ENCODE data around the gene COX6B2.

Gene COX6B2

GRCh38 chr19:55305491-55305890 is 49.0 kb downstream of the COX6B2 start:
- no peak overlapping the region for H3K27ac ChIP-seq (ENCODE audit: extremely low read depth, low read depth, low read length)
- peaks cover 3% of the 10 kb centered on the region; the same call in 1 of the 2 replicates for H3K4me1 ChIP-seq (ENCODE audit: control insufficient read depth, insufficient read depth, low read length)
- ChIA-PET POLR2A (interaction anchor here (1.0 kb wide), 1 partner anchor 34 kb away, joined by 3 read pairs; the partner anchor contains the start of gene KMT5C), CTCF (interaction anchor here (0.6 kb wide), 1 partner anchor 79 kb away, joined by 3 read pairs; no protein-coding TSS in a partner anchor)
- H3K36me3 ChIP-seq (ENCODE audit: control insufficient read depth in 2 of 2, insufficient read depth in 1 of 2, low read length in 2 of 2): peaks cover 17 to 69% of the 10 kb centered on the region in 2 experiments
- no peaks in the 10 kb centered on the region for H3K9me3 ChIP-seq (ENCODE audit: control insufficient read depth, insufficient read depth, low read depth, low read length)
- TF ChIP-seq ATF2 (tag by site-specific recombination; IDR thresholded peaks at IDR 0.05; ENCODE audit: low read depth): no peak
- TF ChIP-seq ZNF426 (tag by site-specific recombination; IDR thresholded peaks at IDR 0.05): no peak
- peak; percentile 39 for TF ChIP-seq ZNF335 (tag by site-specific recombination; conservative IDR thresholded peaks at IDR 0.05)
- peak; percentile 14; the same call in 1 of the 2 replicates for TF ChIP-seq SP3 (tag by site-specific recombination; IDR thresholded peaks at IDR 0.05)
- no peak for TF ChIP-seq REPIN1 (tag by site-specific recombination; IDR thresholded peaks at IDR 0.05; ENCODE audit: low read depth)
- TF ChIP-seq ZNF76 (tag by site-specific recombination; IDR thresholded peaks at IDR 0.05; ENCODE audit: borderline replicate concordance, low read depth): peak; percentile 96
- H3K4me3 ChIP-seq (ENCODE audit: low read depth, low read length): no peak overlapping the region

DNA sequence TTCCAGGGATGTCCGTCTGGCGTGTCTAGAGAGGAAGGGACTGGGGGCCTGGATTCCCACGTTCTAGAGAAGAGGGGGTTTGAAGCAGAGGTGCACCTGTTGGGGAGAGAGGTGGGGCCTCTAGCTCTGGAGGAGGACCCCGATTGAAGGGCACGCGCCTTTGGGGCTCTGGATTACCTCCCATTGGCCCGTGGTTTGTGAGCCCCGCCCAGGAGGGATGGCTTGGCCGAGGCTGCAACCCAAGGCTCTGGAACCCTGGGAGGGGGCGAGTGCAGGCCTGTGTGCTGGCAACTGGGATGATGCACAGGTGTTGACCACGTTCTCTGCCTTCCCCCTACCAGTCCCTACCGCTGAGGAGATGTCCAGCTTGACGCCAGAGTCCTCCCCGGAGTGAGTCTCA is 49.5 kb downstream of the COX6B2 start:
- CTCF ChIA-PET: no interaction called here
- no peaks in the 10 kb centered on the region for H3K9me3 ChIP-seq (ENCODE audit: control insufficient read depth, insufficient read depth, low read depth, low read length)
- TF ChIP-seq, protein P1, sequence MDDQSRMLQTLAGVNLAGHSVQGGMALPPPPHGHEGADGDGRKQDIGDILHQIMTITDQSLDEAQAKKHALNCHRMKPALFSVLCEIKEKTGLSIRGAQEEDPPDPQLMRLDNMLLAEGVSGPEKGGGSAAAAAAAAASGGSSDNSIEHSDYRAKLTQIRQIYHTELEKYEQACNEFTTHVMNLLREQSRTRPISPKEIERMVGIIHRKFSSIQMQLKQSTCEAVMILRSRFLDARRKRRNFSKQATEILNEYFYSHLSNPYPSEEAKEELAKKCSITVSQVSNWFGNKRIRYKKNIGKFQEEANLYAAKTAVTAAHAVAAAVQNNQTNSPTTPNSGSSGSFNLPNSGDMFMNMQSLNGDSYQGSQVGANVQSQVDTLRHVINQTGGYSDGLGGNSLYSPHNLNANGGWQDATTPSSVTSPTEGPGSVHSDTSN (CRISPR knock-in tag; IDR thresholded peaks at IDR 0.05): no peak
- no peak for TF ChIP-seq ZNF221 (tag by site-specific recombination; IDR thresholded peaks at IDR 0.05; ENCODE audit: borderline replicate concordance)
- no peak for TF ChIP-seq SP7 (tag by site-specific recombination; IDR thresholded peaks at IDR 0.05)
- TF ChIP-seq, protein P2, sequence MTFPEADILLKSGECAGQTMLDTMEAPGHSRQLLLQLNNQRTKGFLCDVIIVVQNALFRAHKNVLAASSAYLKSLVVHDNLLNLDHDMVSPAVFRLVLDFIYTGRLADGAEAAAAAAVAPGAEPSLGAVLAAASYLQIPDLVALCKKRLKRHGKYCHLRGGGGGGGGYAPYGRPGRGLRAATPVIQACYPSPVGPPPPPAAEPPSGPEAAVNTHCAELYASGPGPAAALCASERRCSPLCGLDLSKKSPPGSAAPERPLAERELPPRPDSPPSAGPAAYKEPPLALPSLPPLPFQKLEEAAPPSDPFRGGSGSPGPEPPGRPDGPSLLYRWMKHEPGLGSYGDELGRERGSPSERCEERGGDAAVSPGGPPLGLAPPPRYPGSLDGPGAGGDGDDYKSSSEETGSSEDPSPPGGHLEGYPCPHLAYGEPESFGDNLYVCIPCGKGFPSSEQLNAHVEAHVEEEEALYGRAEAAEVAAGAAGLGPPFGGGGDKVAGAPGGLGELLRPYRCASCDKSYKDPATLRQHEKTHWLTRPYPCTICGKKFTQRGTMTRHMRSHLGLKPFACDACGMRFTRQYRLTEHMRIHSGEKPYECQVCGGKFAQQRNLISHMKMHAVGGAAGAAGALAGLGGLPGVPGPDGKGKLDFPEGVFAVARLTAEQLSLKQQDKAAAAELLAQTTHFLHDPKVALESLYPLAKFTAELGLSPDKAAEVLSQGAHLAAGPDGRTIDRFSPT (tag by site-specific recombination; IDR thresholded peaks at IDR 0.05): no peak
- no peak for TF ChIP-seq ZBTB48 (tag by site-specific recombination; IDR thresholded peaks at IDR 0.05)
- no peak for TF ChIP-seq ELK4 (IDR thresholded peaks at IDR 0.05; ENCODE audit: borderline replicate concordance, low read depth, low read length)
- TF ChIP-seq ZNF426 (tag by site-specific recombination; IDR thresholded peaks at IDR 0.05): no peak
- TF ChIP-seq ZNF354C (tag by site-specific recombination; IDR thresholded peaks at IDR 0.05; ENCODE audit: borderline replicate concordance, low read depth): no peak
- peaks cover 17 to 66% of the 10 kb centered on the region in 2 experiments for H3K36me3 ChIP-seq (ENCODE audit: control insufficient read depth in 2 of 2, insufficient read depth in 1 of 2, low read length in 2 of 2)
- no peak overlapping the region for H3K4me3 ChIP-seq (ENCODE audit: low read depth, low read length)
- POLR2A ChIA-PET: interaction anchor here (0.6 kb wide), 1 partner anchor 268 kb away, joined by 9 read pairs; no protein-coding TSS in a partner anchor
- no peak overlapping the region for H3K27ac ChIP-seq (ENCODE audit: extremely low read depth, low read depth, low read length)
- H3K4me1 ChIP-seq (ENCODE audit: control insufficient read depth, insufficient read depth, low read length): peaks cover 3% of the 10 kb centered on the region; the same call in 1 of the 2 replicates

Data from HEK293 (cell line).